ENCODE measurements around the gene C14orf180. TPM values are rescaled to one million over a fixed set of nuclear protein-coding genes. Genes with fewer than 3 reads are reported as not detected.

C14orf180 gene
- total RNA-seq, 1 donor, result not detected

GRCh38 chr14:104597576-104597975 is 18.0 kb downstream of the C14orf180 start:
- H3K4me3 ChIP-seq (ENCODE audit: low read depth, low read length), result no peak overlapping the region
- no peak for DNase-seq (ENCODE audit: low read depth)
- no peak for TF ChIP-seq CTCF (IDR thresholded peaks at IDR 0.05; ENCODE audit: insufficient read depth, low read length)

- DNase-seq (ENCODE audit: low read depth), result no peak
- H3K4me3 ChIP-seq (ENCODE audit: low read depth, low read length), result no peak overlapping the region
- no peak for TF ChIP-seq CTCF (IDR thresholded peaks at IDR 0.05; ENCODE audit: insufficient read depth, low read length)
These were observed 18.7 kb downstream of the C14orf180 start for GRCh38 chr14:104598039-104598909.

- no peak for DNase-seq (ENCODE audit: low read depth)
- H3K4me3 ChIP-seq (ENCODE audit: low read depth, low read length), result no peak overlapping the region
- TF ChIP-seq CTCF (IDR thresholded peaks at IDR 0.05; ENCODE audit: insufficient read depth, low read length), result no peak
These were observed 19.3 kb downstream of the C14orf180 start for GRCh38 chr14:104598910-104599273.

- no peak overlapping the region for H3K4me3 ChIP-seq (ENCODE audit: low read depth, low read length)
- TF ChIP-seq CTCF (IDR thresholded peaks at IDR 0.05; ENCODE audit: insufficient read depth, low read length), result no peak
- DNase-seq (ENCODE audit: low read depth), result no peak
These were observed 19.9 kb downstream of the C14orf180 start for GRCh38 chr14:104599446-104599845.

GRCh38 chr14:104600141-104600643 is 20.6 kb downstream of the C14orf180 start:
- no peak for DNase-seq (ENCODE audit: low read depth)
- no peak overlapping the region for H3K4me3 ChIP-seq (ENCODE audit: low read depth, low read length)
- no peak for TF ChIP-seq CTCF (IDR thresholded peaks at IDR 0.05; ENCODE audit: insufficient read depth, low read length)

GRCh38 chr14:104600805-104601204 is 21.2 kb downstream of the C14orf180 start:
- no peak for TF ChIP-seq CTCF (IDR thresholded peaks at IDR 0.05; ENCODE audit: insufficient read depth, low read length)
- DNase-seq (ENCODE audit: low read depth), result no peak
- H3K4me3 ChIP-seq (ENCODE audit: low read depth, low read length), result no peak overlapping the region
